GM12872 (cell line): ENCODE results near the gene SRGAP1.

Experiments
- CTCF ChIP-seq: IDR thresholded peaks from 3 replicates; pipeline ENCODE4 v1.5.1; 2011; ENCODE audit warnings: low read depth, mild to moderate bottlenecking, low read length, moderate library complexity; ENCODE audit not compliant: insufficient read depth

The SRGAP1 gene

GRCh38 chr12:63808631-63809030 lies 35.9 kb upstream of the SRGAP1 start:
- TF ChIP-seq CTCF = no peak

- TF ChIP-seq CTCF = no peak
Observed at GRCh38 chr12:63809566-63809965, 34.9 kb upstream of the SRGAP1 start.

DNA sequence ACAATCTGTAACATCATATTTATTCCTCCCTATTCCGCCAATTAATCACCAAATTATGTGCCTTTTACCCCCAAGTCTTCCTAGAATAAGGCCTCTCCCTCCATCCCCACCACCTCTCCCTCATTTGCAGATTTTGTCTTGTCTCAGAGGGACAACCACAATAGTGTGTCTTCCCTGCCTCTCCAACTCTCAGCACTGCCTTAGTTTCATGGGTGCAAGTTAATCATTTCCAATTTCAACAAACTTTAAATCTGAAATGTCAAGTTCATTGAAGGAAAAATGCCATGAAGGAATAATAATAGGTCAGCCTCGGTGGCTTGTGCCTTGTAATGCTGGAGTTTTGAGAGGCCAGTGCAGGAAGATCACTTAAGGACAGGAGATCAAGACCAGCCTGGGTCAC lies 33.2 kb upstream of the SRGAP1 start:
- TF ChIP-seq CTCF = no peak

- no peak for TF ChIP-seq CTCF
Observed at GRCh38 chr12:63811755-63812154, 32.7 kb upstream of the SRGAP1 start.

DNA sequence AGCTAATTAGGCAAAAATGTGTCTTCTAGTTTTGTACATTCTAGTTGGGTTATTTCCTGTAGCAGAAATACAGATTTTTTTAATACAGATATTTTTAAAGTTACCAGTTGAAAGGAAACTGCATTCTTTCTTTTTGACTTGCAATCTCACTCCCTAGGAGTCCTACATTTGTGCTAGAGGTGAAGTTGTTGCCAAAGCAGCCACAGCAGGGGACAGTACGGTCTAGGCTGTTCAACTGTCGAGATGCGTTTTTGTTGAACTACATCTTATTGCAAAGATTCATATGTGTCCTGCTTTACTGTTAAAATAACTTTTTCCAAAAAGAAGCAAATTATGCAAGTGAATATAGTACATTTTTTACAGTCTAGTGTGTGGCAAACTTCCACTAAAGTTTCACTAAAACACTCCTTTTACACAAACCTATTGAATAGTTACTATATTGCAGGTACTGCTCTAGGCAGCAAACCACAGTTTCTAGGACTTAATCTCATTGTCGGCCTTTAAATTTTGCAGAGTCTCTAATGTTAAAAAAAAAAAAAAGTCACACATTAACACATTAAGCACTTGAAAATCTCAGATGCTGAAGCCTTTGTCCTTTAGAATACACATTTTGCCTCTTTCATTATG lies 30.2 kb upstream of the SRGAP1 start:
- TF ChIP-seq CTCF = no peak

DNA sequence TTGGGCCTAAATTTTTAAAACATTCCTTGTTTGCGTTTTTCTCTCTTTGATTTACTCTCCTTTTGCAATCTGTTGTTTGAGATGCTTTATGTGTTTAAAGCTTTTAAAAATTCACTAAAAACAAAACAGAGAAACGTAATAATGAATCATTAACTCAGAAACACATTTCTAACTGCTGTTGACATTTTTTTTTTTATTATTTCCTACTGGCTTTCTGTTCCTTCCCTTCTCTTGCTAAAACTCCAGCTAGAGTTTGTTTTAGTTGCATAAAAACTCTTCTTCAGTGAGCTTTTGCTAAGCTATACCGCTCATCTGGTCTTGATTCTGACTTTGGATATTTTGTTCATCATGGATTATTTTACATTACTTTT lies 29.0 kb upstream of the SRGAP1 start:
- TF ChIP-seq CTCF = no peak

GRCh38 chr12:63816031-63816430 lies 28.5 kb upstream of the SRGAP1 start:
- TF ChIP-seq CTCF = no peak
